GM21717 (cell line): Measurements from ENCODE around the gene ROPN1L.

Experiments
- ATAC-seq: cut with Tn5 transposase; IDR thresholded peaks from one replicate; pipeline ENCODE4 v1.9.1; 2021; ENCODE audit warnings: mild to moderate bottlenecking, moderate library complexity; ENCODE audit not compliant: unreplicated experiment

ROPN1L gene

GRCh38 chr5:10456583-10457420 is 15.1 kb downstream of the ROPN1L start:
- no peak for ATAC-seq

GRCh38 chr5:10457682-10458574 is 16.2 kb downstream of the ROPN1L start:
- ATAC-seq: no peak

GRCh38 chr5:10459080-10460055 is 17.7 kb downstream of the ROPN1L start:
- ATAC-seq: no peak

GRCh38 chr5:10460252-10460906 is 18.7 kb downstream of the ROPN1L start:
- no peak for ATAC-seq

GRCh38 chr5:10461041-10461440 is 19.4 kb downstream of the ROPN1L start:
- no peak for ATAC-seq

- ATAC-seq: no peak
Measured at GRCh38 chr5:10461904-10462555, 20.4 kb downstream of the ROPN1L start.

- ATAC-seq: no peak
Measured at GRCh38 chr5:10463566-10463965, 21.9 kb downstream of the ROPN1L start.

GRCh38 chr5:10464173-10464572 is 22.5 kb downstream of the ROPN1L start:
- ATAC-seq: no peak

- no peak for ATAC-seq
Measured at GRCh38 chr5:10465726-10466125, 24.0 kb downstream of the ROPN1L start.

- ATAC-seq: no peak
Measured at GRCh38 chr5:10466446-10467073, 24.9 kb downstream of the ROPN1L start.

- ATAC-seq: no peak
Measured at GRCh38 chr5:10467281-10468198, 25.9 kb downstream of the ROPN1L start.

GRCh38 chr5:10468256-10468655 is 26.6 kb downstream of the ROPN1L start:
- ATAC-seq: no peak

- ATAC-seq: no peak
Measured at GRCh38 chr5:10469253-10470050, 27.8 kb downstream of the ROPN1L start.

GRCh38 chr5:10470669-10471068 is 29.0 kb downstream of the ROPN1L start:
- no peak for ATAC-seq

GRCh38 chr5:10471677-10472076 is 30.0 kb downstream of the ROPN1L start:
- ATAC-seq: no peak

GRCh38 chr5:10474521-10475075 is 32.9 kb downstream of the ROPN1L start:
- ATAC-seq: no peak
